ENCODE results near the gene DCXR.

GRCh38 chr17:82030470-82031302 lies 6.8 kb downstream of the DCXR start:
- TF ChIP-seq CTCF (IDR thresholded peaks at IDR 0.05; ENCODE audit: low read length) (peak; percentile 74; the same call in 1 of the 2 replicates), EZH2 (IDR thresholded peaks at IDR 0.05; ENCODE audit: borderline replicate concordance, low read length) (no peak)

Data from OCI-LY1 (cell line).